GM19438 (cell line): Measurements from ENCODE around the gene PWP2.
"Not testable (repeated sequence)": the region's sequence is repeated elsewhere in the genome, so short reads cannot be mapped to it uniquely, and the experiment has no call there.

ENCODE experiments used
- ATAC-seq: cut with Tn5 transposase; IDR thresholded peaks from one replicate; pipeline ENCODE4 v1.9.1; 2021; ENCODE audit warnings: low read depth; ENCODE audit not compliant: unreplicated experiment

The PWP2 gene

DNA sequence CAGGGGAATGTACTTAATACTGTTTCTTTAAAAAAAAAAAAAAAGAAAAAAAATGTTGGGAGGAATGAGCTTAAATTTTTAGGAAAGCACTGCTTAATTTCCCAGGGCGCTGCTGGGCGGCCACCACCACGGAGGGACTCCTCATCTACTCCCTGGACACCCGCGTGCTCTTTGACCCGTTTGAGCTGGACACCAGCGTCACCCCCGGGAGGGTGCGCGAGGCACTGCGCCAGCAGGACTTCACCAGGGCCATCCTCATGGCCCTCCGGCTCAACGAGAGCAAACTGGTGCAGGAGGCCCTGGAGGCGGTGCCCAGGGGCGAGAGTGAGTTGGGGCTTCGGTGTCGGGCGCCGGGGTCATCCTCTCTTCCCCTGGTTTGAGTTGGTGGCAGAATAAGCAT, 20.6 kb downstream of the PWP2 start:
- not testable (repeated sequence) for ATAC-seq

DNA sequence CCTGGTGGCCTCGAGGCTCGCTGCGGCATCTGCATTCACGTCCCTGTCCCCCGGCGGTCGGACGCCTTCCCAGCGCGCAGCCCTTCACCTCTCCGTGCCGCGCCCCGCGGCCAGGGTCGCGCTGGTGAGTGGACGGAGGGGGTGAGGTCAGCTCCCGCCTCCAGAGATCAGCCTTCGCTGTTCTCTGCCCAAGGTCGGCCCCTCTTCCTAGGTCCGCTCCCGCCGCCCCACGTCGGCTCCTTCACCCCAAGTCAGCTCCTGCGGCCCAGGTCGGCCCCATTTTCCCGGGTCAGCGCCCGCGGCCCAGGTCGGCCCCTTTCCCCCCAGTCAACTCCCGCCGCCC, 26.5 kb downstream of the PWP2 start:
- not testable (repeated sequence) for ATAC-seq

DNA sequence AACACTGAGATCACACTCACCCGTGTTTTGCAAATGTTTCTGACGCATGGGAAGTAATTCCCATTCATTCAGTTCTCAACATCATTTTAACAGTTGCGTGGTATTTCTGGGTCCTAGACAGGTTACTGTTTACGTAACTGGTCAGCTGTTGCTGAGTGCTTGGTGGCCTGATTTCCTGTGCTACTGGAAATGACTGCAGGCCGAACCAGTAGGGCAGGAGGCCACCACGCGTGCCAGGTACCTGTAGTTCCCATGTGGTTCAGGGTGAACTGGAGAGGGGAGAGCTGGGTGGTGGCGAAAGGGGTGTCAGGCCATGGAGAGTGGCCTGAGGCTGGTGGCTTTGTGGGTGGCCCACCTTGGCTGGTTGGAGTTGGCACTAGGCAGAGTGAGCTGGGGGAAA, 27.5 kb downstream of the PWP2 start:
- ATAC-seq, result not testable (repeated sequence)

GRCh38 chr21:44138039-44138438, 30.8 kb downstream of the PWP2 start:
- not testable (repeated sequence) for ATAC-seq

- ATAC-seq, result not testable (repeated sequence)
Observed at GRCh38 chr21:44139787-44140551, 32.8 kb downstream of the PWP2 start.

DNA sequence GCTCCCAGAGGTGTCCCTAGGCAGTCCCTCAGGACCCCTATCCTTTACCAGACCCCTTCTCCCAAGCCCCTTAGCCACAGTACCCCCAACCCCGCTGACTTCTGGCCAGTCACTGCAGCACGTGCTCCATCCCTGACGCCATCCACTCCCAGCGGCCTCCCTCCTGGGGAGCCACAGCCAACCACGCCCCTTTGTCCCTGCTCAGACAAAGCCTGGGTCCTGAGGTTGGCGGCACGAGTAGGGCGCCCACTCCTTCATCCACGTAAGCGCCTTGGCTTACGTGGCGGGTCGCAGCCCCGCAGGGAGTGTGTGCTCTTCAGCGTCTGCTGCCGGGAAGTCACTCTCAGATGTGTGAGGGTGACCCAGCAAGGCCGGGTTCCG, 33.3 kb downstream of the PWP2 start:
- not testable (repeated sequence) for ATAC-seq

GRCh38 chr21:44142470-44142869, 35.3 kb downstream of the PWP2 start:
- ATAC-seq, result not testable (repeated sequence)

DNA sequence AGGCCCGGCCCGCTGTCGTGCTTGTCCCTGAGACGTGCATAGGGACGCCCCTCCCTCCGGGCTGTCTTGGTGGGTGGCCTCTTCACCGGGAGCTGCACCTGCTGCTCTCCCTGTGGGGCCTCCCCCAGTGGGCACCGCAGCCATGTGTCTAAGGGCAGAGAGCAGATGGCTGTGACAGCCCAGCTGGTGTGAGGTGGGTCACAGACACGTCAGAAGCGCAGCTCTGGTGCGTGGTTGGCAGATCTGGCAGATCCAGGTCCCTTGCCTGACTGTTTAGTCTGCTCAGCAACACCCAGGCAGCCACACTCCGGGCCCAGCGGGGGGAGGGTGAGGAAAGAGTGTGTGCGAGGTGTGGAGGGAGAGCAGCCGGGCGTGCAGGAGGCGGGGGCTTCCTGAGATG, 36.2 kb downstream of the PWP2 start:
- ATAC-seq, result not testable (repeated sequence)

DNA sequence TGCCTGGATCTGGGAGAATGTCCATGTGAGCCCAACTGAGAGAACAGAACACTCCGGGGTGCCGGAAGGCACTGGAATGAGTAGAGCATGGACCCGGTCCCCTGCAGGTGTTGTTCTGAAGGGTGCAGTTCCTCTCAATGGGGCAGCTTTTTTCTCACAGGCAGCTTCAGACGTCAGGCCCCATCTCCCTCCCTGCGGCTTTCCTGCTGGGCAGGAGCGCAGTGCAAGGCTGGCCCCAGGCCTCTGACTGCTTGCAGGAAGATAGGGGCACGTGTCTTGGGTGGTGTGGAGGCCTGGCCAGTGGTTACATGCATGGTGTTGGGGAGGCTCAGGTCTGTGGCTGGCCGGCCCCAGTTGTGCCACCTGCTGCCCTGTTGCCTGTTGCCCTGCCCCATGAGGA, 36.8 kb downstream of the PWP2 start:
- ATAC-seq, result not testable (repeated sequence)

DNA sequence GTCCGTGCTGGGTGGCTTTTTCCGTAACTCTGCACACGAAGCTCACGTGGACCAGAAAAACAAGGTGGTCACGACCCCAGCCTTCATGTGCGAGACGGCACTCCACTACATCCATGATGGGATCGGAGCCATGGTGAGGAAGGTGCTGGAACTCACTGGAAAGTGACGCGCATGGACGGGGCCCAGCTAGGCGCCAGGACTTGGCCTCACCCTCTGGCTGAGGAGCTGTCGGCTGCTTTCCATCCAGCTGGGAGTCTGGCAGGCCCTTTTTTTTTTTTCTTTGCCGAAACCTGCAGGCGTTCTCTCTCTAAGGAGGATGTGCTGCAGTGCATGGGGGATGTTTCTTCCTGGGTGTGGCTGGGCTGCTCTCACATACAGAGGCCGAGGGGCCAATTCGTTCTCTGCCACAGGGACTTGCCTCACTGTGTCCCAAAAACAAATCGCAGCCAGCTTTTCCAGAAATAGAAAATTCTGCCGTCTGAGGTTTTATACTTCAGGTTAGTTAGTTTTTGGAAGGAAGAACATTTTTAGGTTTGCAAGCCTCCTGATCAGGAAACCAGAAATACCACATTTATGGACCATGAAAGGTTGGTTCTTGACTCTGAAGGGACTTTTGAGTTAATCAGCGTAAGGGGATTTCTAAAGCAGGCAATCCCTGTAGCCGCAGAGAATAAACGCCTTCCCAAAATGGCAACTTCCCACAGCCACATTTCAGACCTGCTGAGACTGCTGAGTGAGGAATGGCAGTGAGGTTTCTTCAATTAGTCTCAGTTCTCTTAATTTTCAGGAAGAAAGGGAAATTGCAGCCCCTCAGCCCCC, 37.8 kb downstream of the PWP2 start:
- peak; percentile 48 for ATAC-seq

DNA sequence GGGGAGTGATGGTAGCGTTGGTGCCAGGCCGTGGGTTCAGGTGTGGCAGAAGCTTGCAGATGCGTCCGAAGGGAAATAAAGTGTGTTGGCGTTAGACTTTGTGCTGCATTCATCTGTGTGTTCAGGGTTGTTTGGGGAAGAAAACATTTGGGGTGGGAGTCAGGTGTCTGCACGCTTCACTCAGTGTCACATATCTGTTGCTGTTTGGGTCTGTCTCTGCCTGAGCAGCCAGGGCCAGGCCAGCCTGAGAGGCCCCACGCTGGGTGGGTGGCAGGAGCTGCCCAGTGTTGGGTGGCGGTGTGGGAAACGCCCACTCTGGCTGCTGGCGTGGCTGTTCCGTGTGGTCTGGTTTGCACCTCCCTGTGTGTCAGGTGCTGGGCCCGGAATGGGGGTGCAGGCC, 38.4 kb downstream of the PWP2 start:
- not testable (repeated sequence) for ATAC-seq

GRCh38 chr21:44147108-44147507, 39.9 kb downstream of the PWP2 start:
- not testable (repeated sequence) for ATAC-seq

DNA sequence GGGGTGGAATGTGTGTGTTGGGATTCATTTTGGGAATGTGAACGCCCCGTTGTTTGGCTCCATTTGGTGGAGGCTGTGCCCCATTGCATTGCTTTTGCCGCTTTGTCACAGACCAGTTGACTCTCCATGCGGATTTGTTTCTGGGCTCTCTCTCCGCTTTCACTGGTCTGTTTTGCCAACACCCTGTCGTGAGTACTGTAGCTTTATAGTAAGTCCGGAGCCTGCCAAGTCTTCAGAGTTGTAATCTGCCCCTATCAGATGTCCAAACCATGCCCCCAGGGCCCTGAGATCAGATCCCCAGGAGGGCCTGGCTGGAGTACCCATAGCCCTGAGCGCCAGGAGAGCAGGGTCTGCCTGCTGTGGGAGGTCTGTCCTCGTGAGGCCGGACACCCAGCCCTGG, 43.1 kb downstream of the PWP2 start:
- ATAC-seq, result not testable (repeated sequence)

DNA sequence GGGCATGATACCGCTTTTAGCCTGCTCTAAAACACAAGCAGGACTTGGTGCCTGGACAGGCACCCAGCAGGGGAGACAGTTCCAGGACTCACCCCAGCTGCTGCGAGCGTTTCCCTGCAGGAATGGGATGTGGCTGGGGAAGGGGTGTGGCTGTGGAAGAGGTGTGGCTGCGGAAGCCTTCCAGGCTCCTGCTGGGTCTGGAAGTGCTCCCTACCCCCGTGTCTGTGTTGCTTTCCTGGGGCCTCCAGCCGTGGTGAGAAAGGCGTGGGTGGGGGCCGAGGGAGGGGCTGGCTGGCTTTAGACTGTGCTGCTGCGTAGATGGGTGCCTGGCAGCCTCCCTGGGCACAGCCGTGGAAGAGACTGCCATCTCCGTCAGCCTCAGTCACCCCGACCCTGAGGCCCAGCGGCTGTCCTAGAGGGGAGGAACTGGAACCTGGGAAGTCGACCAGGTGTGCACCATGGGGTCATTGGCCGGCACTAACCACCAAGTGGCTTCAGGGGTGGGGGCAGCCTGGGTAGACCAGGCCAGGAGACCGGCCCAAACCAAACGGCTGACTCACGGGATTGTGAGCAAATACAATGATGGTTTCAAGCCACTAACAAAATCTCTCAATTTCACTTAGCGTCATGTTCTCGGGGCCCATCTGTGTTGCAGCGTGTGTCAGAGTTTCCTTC, 46.2 kb downstream of the PWP2 start:
- not testable (repeated sequence) for ATAC-seq

DNA sequence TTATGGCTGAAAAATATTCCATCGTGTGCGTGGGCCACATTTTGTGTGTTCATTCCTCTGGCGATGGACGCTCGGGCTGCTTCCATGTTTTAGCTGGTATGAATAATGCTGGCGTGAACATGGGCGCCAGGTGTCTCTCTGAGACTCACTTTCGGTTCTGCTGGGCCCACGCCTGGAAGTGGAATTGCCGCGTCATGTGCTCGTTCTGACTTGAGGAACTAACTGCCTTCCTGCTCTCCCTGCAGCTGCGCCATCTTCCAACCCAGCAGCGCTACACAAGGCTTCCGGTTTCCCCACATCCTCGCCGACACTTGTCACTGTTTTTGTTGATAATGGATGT, 46.7 kb downstream of the PWP2 start:
- ATAC-seq, result not testable (repeated sequence)

DNA sequence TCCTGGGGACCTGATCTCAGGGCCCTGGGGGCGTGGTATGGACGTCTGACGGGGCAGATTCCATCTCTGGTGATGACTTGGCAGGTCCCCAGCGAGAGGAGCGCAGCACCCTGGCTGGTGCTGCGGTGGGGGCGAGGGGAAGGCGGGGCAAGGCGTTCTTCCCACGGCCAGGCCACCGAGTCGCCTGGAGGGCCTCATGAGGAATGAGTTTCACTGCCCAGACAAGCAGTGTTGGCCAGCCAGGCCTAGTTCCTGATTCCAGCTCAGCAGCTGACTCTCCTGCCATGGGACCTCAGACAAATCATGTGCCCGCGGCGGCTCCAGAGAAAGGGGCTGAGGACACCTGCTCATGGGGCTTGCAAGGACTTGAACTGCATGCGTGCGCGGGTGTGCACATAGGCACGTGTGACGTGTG, 47.6 kb downstream of the PWP2 start:
- ATAC-seq, result not testable (repeated sequence)

GRCh38 chr21:44155231-44155993, 48.2 kb downstream of the PWP2 start:
- not testable (repeated sequence) for ATAC-seq

DNA sequence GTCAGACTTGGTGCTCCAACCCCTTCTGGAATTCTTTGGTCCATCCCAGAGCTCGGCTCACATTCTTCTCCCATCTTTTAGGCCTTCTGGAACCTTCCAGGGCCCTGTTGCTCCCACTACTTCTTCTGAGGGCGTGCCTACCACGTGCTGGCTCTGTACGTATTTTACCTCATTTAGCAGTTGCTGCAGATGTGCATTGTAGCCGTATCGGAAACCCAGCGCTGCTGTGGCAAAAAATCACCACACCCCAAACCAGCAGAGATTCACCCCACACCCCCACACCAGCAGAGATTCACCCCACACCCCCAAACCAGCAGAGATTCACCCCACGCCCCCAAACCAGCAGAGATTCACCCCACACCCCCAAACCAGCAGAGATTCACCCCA, 48.8 kb downstream of the PWP2 start:
- ATAC-seq, result not testable (repeated sequence)

- ATAC-seq, result not testable (repeated sequence)
Observed at GRCh38 chr21:44157439-44158081, 50.4 kb downstream of the PWP2 start.

GRCh38 chr21:44158082-44158468, 50.9 kb downstream of the PWP2 start:
- not testable (repeated sequence) for ATAC-seq
